Suprapubic skin (tissue), 4 donors: ENCODE measurements around the gene ZP2. TPM values are rescaled to one million over a fixed set of nuclear protein-coding genes. Genes with fewer than 3 reads are reported as not detected.

Source experiments
- DNase-seq, 2 donors: peaks; one replicate each; pipeline ENCODE4 v3.0.0-alpha.2; 2019; ENCODE audit warnings: low spot score in 2 of 2
- H3K27ac ChIP-seq: fragments of 200-600 bp; sonication (generic); one replicate; pipeline ENCODE4 v1.5.1; 2019
- H3K27me3 ChIP-seq: fragments of 200-600 bp; sonication (generic); one replicate; pipeline ENCODE4 v1.5.1; 2019
- H3K36me3 ChIP-seq: fragments of 200-600 bp; sonication (generic); one replicate; pipeline ENCODE4 v1.5.1; 2019
- H3K4me1 ChIP-seq: fragments of 200-600 bp; sonication (generic); one replicate; pipeline ENCODE4 v1.5.1; 2019
- H3K4me3 ChIP-seq: fragments of 200-600 bp; sonication (generic); one replicate; pipeline ENCODE4 v1.5.1; 2019; ENCODE audit warnings: mild to moderate bottlenecking
- H3K9me3 ChIP-seq: fragments of 200-600 bp; sonication (generic); one replicate; pipeline ENCODE4 v1.5.1; 2019
- EP300 ChIP-seq: sonication (generic); formaldehyde crosslinking; IDR thresholded peaks from one replicate; pipeline ENCODE4 v1.6.1; 2017; ENCODE audit warnings: antibody characterized with exemption
- POLR2A ChIP-seq, 2 donors: fragments of 450-650 bp; IDR thresholded peaks; one replicate each; pipeline ENCODE4 v1.6.1; 2017; ENCODE audit warnings: antibody characterized with exemption in 2 of 2, mild to moderate bottlenecking in 2 of 2, moderate library complexity in 2 of 2
- POLR2AphosphoS5 ChIP-seq, 3 donors: sonication (generic); formaldehyde crosslinking; IDR thresholded peaks; one replicate each; pipeline ENCODE4 v1.6.1; 2017; ENCODE audit warnings: antibody characterized with exemption in 3 of 3
- WGBS: methylation state at CpG from one replicate; pipeline ENCODE4 v1.1.5; 2018; 5-methylcytosine and 5-hydroxymethylcytosine counted together
- total RNA-seq, 4 donors: library from RNA; depleted of rRNA; stranded (reverse); fragments of >200 nt; gene quantifications; one replicate each; pipeline ENCODE4 v1.1.0, GENCODE V29; 2016
- TF ChIP-seq, protein P1 (sequence below), 2 donors: fragments of 200-600 bp in 1 of 2; fragments of 450-650 bp in 1 of 2; sonication (generic) in 1 of 2; IDR thresholded peaks; one replicate each; pipeline ENCODE4 v1.5.1; 2016 to 2019; ENCODE audit warnings: antibody characterized with exemption in 2 of 2, mild to moderate bottlenecking in 1 of 2, moderate library complexity in 1 of 2

The ZP2 gene
- total RNA-seq, 4 donors from 2014 or later: not detected

DNA sequence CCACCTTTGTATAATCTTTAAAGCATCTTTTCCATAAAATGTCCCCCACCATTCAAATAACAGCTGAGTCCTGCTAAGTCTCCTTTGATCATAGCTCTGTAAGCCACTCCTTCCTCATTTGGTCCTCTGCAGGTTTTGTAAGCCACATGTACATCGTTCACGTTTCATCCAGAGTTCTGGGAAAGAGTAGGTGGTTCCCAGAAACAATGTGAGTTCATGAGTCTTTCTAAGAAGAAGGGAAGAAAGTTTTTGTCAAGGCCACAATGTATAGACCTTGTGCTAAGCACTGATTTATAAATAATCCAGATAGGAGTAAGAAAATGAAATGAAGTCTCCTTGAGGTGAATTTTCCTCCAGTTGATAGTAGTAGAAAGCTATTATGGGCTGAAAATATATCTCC is 13.4 kb upstream of the ZP2 start:
- 62% methylated on average over 2 of the region's 2 CpGs for WGBS
- no peak for TF ChIP-seq POLR2AphosphoS5 (IDR thresholded peaks at IDR 0.05)
- TF ChIP-seq, protein P1, sequence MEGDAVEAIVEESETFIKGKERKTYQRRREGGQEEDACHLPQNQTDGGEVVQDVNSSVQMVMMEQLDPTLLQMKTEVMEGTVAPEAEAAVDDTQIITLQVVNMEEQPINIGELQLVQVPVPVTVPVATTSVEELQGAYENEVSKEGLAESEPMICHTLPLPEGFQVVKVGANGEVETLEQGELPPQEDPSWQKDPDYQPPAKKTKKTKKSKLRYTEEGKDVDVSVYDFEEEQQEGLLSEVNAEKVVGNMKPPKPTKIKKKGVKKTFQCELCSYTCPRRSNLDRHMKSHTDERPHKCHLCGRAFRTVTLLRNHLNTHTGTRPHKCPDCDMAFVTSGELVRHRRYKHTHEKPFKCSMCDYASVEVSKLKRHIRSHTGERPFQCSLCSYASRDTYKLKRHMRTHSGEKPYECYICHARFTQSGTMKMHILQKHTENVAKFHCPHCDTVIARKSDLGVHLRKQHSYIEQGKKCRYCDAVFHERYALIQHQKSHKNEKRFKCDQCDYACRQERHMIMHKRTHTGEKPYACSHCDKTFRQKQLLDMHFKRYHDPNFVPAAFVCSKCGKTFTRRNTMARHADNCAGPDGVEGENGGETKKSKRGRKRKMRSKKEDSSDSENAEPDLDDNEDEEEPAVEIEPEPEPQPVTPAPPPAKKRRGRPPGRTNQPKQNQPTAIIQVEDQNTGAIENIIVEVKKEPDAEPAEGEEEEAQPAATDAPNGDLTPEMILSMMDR (IDR thresholded peaks at IDR 0.05): no peak
- no peak for TF ChIP-seq EP300
- no peak for TF ChIP-seq POLR2A (IDR thresholded peaks at IDR 0.05)
- Histone ChIP-seq H3K4me1 (no peaks in the 10 kb centered on the region), H3K36me3 (no peaks in the 10 kb centered on the region), H3K9me3 (no peaks in the 10 kb centered on the region), H3K27me3 (peaks cover 5% of the 10 kb centered on the region), H3K4me3 (no peak overlapping the region), H3K27ac (no peak overlapping the region)
- DNase-seq: no peak

DNA sequence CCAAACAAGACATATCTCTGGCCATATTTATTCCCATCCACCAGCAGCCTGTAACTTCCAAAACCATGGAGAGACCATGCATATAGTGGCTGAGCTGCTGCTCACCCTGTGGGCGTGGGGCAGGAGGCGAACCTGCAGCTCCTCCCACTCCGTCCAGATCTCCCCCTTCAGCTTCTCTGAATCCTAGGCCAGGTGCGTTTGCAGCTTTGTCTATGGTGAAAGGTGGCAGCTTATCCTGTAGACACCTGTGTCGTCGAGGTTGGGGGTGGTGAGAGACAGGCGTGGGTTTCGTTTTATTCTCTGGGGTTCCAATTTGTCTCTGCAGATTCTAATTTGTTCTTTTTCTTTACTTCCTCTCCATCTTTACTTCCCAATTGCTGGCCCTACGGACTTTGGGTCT is 12.4 kb upstream of the ZP2 start:
- WGBS: 77% methylated on average over 9 of the region's 9 CpGs
- Histone ChIP-seq H3K9me3 (no peaks in the 10 kb centered on the region), H3K27ac (no peak overlapping the region), H3K4me1 (no peaks in the 10 kb centered on the region), H3K27me3 (peaks cover 5% of the 10 kb centered on the region), H3K4me3 (no peak overlapping the region), H3K36me3 (no peaks in the 10 kb centered on the region)
- TF ChIP-seq EP300 (no peak), POLR2AphosphoS5 (IDR thresholded peaks at IDR 0.05) (no peak), POLR2A (IDR thresholded peaks at IDR 0.05) (no peak)
- TF ChIP-seq, protein P1 (IDR thresholded peaks at IDR 0.05): no peak
- no peak for DNase-seq

DNA sequence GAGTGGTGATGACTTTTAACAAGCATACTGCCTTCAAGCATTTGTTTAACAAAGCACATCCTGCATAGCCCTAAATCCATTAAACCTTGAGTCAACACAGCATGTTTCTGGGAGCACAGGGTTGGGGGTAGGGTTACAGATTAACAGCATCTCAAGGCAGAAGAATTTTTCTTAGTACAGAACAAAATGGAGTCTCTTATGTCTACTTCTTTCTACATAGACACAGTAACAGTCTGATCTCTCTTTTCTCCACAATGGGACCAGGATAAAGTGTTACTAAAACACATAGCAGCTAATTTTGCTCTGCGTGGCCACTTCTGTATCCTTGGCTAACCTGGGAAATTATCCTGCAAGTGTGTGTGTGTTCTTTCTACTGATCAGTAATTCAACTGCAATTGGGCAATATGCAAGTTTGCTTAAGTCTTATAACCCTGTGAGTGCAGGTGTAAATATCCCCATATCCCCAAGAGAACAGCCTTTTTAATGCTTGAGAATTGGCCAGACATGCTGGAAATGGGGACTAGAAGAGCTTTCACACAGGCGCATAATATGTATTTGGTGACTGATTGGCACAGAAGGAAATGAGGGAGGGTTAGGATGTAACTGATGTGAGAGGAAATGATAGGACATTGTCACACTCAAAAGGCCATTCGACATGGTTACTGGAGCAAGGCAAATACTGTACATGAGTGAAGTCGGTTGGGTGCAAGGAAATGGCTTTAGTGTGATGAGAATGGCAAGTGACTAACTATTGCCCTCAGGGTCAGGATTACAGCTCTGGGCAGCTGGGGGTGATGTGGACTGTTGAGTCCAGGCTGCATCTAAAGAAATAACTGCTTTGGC is 11.3 kb upstream of the ZP2 start:
- Histone ChIP-seq H3K4me3 (no peak overlapping the region), H3K4me1 (no peaks in the 10 kb centered on the region), H3K27ac (no peak overlapping the region), H3K9me3 (no peaks in the 10 kb centered on the region), H3K36me3 (no peaks in the 10 kb centered on the region), H3K27me3 (peaks cover 9% of the 10 kb centered on the region)
- 65% methylated on average over 4 of the region's 4 CpGs for WGBS
- no peak for DNase-seq
- TF ChIP-seq, protein P1 (IDR thresholded peaks at IDR 0.05): no peak

DNA sequence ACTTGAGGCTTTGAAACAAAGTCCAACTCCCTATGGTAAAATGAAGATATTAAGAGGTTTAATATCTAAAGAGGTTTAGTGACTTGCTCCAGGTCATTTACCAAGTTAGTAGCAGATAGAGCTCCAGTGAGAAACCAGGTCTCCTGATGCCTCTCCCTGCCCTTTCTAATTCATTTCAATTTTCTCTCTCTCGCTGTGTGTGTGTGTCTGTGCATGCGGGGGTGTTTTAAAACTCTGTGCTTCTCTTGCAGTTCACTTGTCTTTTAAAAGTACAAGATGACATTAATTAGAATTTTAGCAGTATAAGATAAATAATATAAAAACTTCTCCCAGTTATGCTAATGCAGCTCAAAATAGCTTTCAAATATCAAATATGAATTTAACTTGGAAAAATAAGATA is 8.2 kb upstream of the ZP2 start:
- DNase-seq: no peak
- no peaks in the 10 kb centered on the region for H3K9me3 ChIP-seq
- 88% methylated on average over 2 of the region's 2 CpGs for WGBS
- no peak overlapping the region for H3K27ac ChIP-seq
- TF ChIP-seq, protein P1 (IDR thresholded peaks at IDR 0.05): no peak
- TF ChIP-seq EP300 (no peak), POLR2A (IDR thresholded peaks at IDR 0.05) (no peak), POLR2AphosphoS5 (IDR thresholded peaks at IDR 0.05) (no peak)
- H3K27me3 ChIP-seq: peaks cover 9% of the 10 kb centered on the region
- no peaks in the 10 kb centered on the region for H3K36me3 ChIP-seq
- H3K4me3 ChIP-seq: no peak overlapping the region
- H3K4me1 ChIP-seq: no peaks in the 10 kb centered on the region

DNA sequence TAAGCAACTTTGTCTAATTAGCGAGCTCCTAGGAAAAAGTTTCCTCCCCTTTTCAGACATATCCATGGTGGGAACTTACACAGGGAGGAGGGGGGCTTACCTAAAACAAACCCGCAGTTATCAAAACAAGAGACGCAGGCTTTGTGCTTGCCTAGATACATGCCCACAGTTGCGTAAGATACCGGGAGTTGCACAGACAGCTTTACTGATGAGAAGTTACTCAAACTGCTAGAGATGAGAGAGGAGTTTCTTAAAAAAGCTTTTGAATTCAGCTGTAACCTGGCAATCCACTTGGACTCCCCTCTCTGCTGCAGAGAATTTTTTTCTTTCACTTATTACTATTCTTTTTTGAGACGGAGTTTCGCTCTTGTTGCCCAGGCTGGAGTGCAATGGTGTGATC is 6.8 kb upstream of the ZP2 start:
- H3K4me3 ChIP-seq: no peak overlapping the region
- no peak overlapping the region for H3K27ac ChIP-seq
- H3K4me1 ChIP-seq: no peaks in the 10 kb centered on the region
- TF ChIP-seq EP300 (no peak), POLR2AphosphoS5 (IDR thresholded peaks at IDR 0.05) (no peak), POLR2A (IDR thresholded peaks at IDR 0.05) (no peak)
- TF ChIP-seq, protein P1 (IDR thresholded peaks at IDR 0.05): no peak
- H3K36me3 ChIP-seq: no peaks in the 10 kb centered on the region
- peaks cover 5% of the 10 kb centered on the region for H3K27me3 ChIP-seq
- no peak for DNase-seq
- 70% methylated on average over 7 of the region's 7 CpGs for WGBS
- H3K9me3 ChIP-seq: no peaks in the 10 kb centered on the region
